Measurements from ENCODE around the gene ASXL2. TPM values are rescaled to one million over a fixed set of nuclear protein-coding genes. Genes with fewer than 3 reads are reported as not detected.
"Not testable (repeated sequence)": the region's sequence is repeated elsewhere in the genome, so short reads cannot be mapped to it uniquely, and the experiment has no call there.

Gene ASXL2
- total RNA-seq, 1 donor from 2014 or later, result 3.3 TPM

- FAIRE-seq (no peak), DNase-seq (ENCODE audit: low spot score in 2 of 2) (no peak)
Observed at GRCh38 chr2:25743132-25743830, 135.0 kb downstream of the ASXL2 start.

DNA sequence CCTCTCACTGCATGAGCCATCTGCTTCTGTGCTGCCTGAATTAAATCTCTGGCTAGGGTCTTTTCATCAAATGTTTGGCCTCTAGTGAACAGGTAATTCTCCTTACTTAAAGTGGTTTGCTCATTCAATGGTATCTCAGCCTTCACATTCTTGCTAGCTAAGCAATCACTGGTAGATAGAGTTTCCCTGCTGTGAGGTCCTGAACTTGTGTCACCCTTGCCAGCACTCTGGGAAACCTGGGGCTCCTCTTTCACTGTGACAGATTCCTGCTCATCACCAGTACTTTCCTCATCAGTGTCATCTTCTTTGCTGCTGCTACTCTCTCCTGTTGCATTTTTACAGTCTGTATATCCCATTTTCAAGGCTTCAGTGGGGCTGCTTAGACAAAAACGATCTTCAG is 135.8 kb downstream of the ASXL2 start:
- DNase-seq (ENCODE audit: low spot score in 2 of 2) (no peak), FAIRE-seq (no peak)

DNA sequence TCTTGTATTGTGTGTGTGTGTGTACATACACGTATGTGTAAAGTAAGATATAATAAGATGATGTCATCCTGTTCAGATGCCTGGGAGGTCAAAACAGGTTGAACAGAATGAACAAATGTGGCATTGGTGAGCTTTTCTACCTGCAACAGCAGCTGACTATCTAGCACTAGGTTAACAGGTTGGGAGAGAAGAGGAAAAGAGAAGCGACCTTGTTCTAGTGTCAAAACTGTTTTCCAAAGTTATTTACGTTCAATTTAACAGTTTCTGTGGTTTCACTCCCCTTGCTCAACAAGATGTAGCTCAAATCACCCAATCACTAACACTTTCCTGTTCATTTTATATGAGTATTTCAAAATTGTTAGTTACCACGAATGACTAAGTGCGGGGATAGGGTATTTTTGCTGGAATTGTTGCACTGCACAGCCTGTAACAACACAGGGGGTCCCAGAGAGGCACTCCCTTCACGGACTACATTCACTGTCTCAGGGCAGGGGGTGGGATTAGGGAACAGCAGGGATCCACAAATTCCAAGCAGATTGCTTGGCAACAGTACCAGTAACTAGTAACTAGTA is 137.4 kb downstream of the ASXL2 start:
- FAIRE-seq (no peak), DNase-seq (ENCODE audit: low spot score in 2 of 2) (no peak)

DNA sequence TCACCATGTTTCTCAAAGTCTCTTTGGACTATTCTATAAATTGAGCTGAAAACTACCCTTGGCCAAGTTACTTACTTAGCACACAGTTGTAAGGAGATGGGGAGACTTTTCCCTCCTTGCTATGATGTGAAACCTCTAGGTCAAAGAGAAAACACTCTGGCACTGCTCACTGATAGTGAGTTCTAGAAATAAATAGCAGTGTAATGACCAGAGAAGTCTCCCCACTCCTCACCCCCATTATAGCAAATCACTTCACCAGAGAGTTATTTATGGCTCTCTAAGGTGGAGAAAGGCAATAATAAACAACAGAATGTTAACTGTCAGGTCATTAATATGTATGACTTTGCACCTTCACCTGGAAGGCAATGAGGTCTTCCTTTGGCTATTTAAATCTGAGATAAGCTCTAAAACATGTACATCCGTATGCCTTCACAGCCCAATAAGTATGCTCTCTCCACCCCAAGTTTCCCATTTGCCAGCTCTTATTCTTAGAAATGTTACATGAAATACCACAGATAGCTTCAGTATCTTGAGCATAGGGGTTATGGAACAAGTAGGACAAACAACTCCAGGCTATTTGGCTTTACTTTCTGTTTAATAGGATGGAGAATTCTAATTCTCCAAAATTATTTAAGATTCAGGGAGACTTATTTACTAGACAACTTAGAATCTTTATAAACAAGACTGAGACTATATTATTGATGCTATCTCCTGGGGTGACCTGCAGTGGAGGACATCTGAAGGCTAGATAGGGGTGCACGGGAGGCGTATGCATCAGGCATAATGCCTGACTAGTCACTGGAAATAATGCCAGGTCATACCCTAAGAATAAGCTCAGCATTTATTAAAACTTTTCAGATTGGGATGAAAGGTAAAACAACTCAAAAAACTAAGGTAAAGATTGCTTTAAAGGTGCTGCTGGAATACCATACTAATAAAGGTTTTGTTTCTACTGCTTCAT is 139.6 kb downstream of the ASXL2 start:
- no peak for DNase-seq (ENCODE audit: low spot score in 2 of 2)
- no peak for FAIRE-seq

DNA sequence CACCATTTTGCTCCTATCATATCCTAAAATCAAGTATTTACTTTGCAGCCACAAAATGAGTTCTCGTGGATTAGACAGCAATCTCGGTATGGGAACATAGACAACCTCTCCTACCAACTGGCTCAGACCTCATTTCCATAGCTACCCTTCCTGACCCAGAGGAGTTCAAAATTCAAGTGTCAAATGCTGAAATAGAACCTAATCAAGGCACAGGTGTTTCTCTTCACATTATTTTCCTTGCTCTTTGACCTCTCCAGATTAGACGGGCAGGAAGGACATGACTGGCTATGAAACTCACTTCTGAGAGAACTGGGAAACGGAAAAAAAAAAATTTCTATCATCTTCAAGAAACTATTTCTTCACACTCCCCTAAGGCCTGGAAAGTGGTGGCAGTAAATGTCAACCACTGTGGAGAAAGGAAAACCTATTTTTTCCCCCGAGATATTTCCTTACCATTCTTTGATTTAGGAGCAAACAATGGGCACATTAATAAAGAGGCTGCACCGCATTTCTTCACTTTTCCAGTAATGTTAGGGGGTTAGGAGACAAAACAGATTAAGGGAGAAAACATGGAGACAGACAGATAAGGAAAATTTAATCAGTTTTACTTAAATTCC is 141.3 kb downstream of the ASXL2 start:
- no peak for FAIRE-seq
- DNase-seq (ENCODE audit: low spot score in 2 of 2), result no peak

DNA sequence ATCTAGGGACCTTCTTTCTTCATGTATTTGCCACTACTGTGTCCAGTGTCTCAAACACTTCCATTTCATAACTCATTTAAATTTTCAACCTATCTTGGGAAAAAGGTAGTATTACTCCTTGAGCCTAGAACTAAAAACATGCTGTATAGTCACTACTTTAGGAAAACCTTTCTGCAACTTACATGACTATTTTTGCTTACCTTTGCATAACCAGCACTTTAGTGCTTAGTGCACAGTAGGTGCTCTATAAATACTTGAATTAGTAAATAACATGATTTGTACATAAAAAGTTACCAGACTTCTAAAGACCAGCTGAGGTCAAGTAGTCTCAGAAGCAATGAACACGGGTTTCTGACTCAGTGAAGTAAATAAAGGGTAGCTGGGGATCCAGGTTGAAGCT is 142.5 kb downstream of the ASXL2 start:
- DNase-seq (ENCODE audit: low spot score in 2 of 2), result no peak
- FAIRE-seq, result no peak

GRCh38 chr2:25728559-25728958 is 149.7 kb downstream of the ASXL2 start:
- DNase-seq (ENCODE audit: low spot score in 2 of 2) (no peak), FAIRE-seq (no peak)

DNA sequence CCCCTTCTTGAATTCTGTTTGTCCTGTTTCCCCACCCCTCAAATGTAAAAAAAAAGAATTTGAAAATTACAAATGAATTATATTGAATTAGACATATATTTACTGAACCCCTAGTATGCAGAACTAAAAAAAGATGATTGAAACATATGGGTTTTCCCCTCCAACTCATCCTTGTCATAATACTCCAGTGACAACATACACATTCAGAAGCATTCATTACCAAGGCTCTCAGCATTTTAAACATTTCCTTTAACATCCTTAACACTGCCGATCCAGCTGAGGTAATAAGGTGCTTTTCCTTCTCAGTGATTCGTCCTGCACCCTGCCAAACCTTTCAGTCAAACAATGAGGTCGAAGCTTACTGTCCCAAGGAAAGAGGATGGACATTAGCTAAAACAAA is 151.8 kb downstream of the ASXL2 start:
- no peak for DNase-seq (ENCODE audit: low spot score in 2 of 2)
- FAIRE-seq, result no peak

GRCh38 chr2:25725877-25726276 is 152.4 kb downstream of the ASXL2 start:
- DNase-seq (ENCODE audit: low spot score in 2 of 2) (no peak), FAIRE-seq (no peak)

DNA sequence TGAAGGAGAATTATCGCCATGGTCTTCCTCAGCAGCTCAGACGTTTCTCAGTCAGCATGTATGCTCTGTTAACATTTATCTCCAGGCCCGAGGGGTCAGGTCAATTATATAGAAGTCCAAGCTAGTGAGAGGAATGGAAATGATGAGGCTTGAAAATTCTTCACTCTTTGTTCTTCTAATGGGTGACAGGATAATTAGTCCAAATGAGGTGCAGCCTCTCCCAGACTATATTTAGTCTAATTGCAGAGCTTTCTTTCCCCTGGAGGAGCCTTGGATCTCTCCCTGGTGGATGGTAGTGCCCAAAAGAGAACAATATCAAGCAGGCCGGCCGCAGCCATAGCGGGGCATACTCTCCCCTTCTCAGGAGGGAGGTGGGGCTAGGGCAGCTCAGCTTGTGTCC is 153.5 kb downstream of the ASXL2 start:
- DNase-seq (ENCODE audit: low spot score in 2 of 2) (no peak), FAIRE-seq (no peak)

- FAIRE-seq, result no peak
Observed at GRCh38 chr2:25722224-25722623, 156.1 kb downstream of the ASXL2 start.

DNA sequence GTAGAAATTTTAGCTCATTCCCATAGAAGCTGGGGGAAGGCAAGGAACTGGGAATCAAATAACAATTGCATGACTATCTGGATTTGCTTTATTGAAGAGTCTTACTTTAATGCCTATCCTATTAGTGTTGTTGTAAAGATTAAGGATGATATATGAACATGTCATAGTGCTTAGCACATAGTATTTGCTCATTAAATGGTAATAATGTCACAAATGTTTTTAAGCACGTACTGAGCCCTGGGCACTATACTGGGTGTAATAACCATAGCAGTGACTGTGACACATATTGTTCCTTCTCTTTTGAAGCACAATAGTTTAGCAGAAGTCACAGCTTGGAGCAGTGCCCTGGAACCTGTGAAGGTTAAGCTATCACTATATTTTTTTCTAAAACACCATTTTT is 157.7 kb downstream of the ASXL2 start:
- no peak for FAIRE-seq

More at GRCh38 chr2:25722224-25722623, 156.1 kb downstream of the ASXL2 start:
- no peak for DNase-seq (ENCODE audit: low spot score in 2 of 2)

DNA sequence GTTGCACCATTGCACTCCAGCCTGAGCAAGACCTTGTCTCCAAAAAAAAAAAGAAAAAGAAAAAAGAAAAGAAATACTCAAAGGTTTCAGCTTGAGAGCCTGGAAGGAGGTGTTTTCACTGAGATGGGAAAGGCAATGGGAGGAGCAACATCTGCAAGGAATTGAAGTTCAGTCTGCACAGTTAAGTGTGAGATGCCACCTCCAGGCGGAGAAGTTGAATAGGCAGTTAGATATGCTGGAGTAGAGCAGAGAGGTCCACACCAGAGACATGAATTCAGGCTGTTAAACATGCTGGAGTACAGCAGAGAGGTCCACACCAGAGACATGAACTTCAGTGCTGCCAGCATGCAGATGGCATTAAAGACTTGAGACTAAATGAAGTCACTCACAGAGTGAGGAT is 163.5 kb downstream of the ASXL2 start:
- no peak for DNase-seq (ENCODE audit: low spot score in 2 of 2)
- FAIRE-seq, result no peak

More for the DNA sequence above, 157.7 kb downstream of the ASXL2 start:
- DNase-seq (ENCODE audit: low spot score in 2 of 2), result no peak

GRCh38 chr2:25712455-25712854 is 165.8 kb downstream of the ASXL2 start:
- DNase-seq (ENCODE audit: low spot score in 2 of 2) (no peak), FAIRE-seq (no peak)

- no peak for FAIRE-seq
- no peak for DNase-seq (ENCODE audit: low spot score in 2 of 2)
Observed at GRCh38 chr2:25711675-25712354, 166.5 kb downstream of the ASXL2 start.

- FAIRE-seq, result no peak
- no peak for DNase-seq (ENCODE audit: low spot score in 2 of 2)
Observed at GRCh38 chr2:25710750-25711149, 167.5 kb downstream of the ASXL2 start.

DNA sequence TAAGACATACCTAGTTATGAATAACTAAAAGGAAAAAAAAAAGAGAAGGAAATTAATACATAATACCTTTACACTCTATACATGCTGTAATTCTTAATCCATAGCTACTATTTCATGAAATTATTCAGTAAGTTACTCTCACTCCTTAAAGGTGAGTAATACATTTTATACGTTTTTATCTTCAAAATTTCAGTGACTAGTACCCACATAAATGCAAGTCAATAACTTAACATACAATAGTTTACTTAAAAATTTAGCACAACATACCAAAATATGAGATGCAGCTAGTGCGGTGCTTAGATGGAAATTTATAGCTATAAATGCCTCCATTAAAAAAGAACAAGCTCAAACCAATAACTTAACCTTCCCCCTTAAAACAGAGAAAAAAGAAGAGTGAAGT is 168.9 kb downstream of the ASXL2 start:
- no peak for DNase-seq (ENCODE audit: low spot score in 2 of 2)
- FAIRE-seq, result no peak

- DNase-seq (ENCODE audit: low spot score in 2 of 2) (no peak), FAIRE-seq (no peak)
Observed at GRCh38 chr2:25707927-25708590, 170.2 kb downstream of the ASXL2 start.

GRCh38 chr2:25705575-25705974 is 172.7 kb downstream of the ASXL2 start:
- not testable (repeated sequence) for DNase-seq (ENCODE audit: low spot score in 2 of 2); FAIRE-seq

- DNase-seq (ENCODE audit: low spot score in 2 of 2) (no peak), FAIRE-seq (no peak)
Observed at GRCh38 chr2:25701801-25702200, 176.5 kb downstream of the ASXL2 start.

All from frontal cortex (tissue), 4 donors.